BLaER1 treated with 17β-estradiol and CSF1 and Interleukin-3, amounts not matched to agents 10 nM and 100 nM (cell line): Measurements from ENCODE around the gene TAF15.

Experiments used
- H3K27ac ChIP-seq, 11 experiments: shearing (Covaris generic); formaldehyde crosslinking; 2 replicates each; pipeline ENCODE4 v1.8.1; 2022
- H3K27me3 ChIP-seq, 11 experiments: shearing (Covaris generic); formaldehyde crosslinking; 2 replicates each; pipeline ENCODE4 v1.8.1; 2022
- H3K36me3 ChIP-seq, 11 experiments: shearing (Covaris generic); formaldehyde crosslinking; 2 replicates each; pipeline ENCODE4 v1.8.1; 2022
- H3K4me1 ChIP-seq, 10 experiments: shearing (Covaris generic); formaldehyde crosslinking; 2 replicates each; pipeline ENCODE4 v1.8.1; 2022
- H3K4me2 ChIP-seq, 11 experiments: shearing (Covaris generic); formaldehyde crosslinking; 2 replicates each; pipeline ENCODE4 v1.8.1; 2022
- H3K4me3 ChIP-seq, 10 experiments: shearing (Covaris generic); formaldehyde crosslinking; 2 replicates each; pipeline ENCODE4 v1.8.1; 2022
- H3K9ac ChIP-seq, 11 experiments: shearing (Covaris generic); formaldehyde crosslinking; 2 replicates each; pipeline ENCODE4 v1.8.1; 2022
- H3K9me3 ChIP-seq, 11 experiments: shearing (Covaris generic); formaldehyde crosslinking; replicated peaks in 1 of 11; 2 replicates each; pipeline ENCODE4 v1.8.1; 2022
- H4K20me1 ChIP-seq, 11 experiments: shearing (Covaris generic); formaldehyde crosslinking; 2 replicates each; pipeline ENCODE4 v1.8.1; 2022
- Cebpa-rat ChIP-seq, 11 experiments: shearing (Covaris generic); IDR thresholded peaks; 2 replicates each; pipeline ENCODE4 v1.8.1; 2022

The TAF15 gene

DNA sequence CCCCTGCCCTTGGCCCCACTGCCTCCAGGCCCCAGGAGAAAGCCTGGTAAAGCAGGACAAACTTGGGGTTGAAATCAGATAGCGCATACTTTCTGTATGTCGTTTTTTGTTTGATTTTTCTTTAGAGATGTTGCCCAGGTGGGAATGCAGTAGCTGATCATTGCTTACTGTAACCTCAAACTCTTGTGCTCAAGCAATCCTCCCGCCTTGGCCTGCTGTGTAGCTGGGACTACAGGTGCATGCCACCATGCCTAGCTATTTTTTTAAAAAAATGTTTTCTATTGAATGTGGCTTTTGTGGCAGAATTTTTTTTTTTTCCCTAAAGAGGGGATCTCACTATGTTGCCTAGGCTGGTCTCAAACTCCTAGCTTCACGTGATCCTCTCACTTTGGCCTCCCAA lies 82.0 kb downstream of the TAF15 start:
- Histone ChIP-seq H3K4me2 (peak overlapping the region in 2 of 11 experiments; percentile 47 to 73; a peak in 3 of 22 replicates), H3K27ac (no peak overlapping the region), H3K36me3 (no peaks in the 10 kb centered on the region), H3K9ac (no peak overlapping the region), H3K4me1 (peaks cover 8 to 57% (median 31%) of the 10 kb centered on the region in 10 experiments; a peak in 19 of 20 replicates), H3K9me3 (peaks cover 0 to 6% (median 0%) of the 10 kb centered on the region in 11 experiments; a peak in 2 of 22 replicates), H3K4me3 (no peak overlapping the region), H4K20me1 (no peaks in the 10 kb centered on the region), H3K27me3 (no peaks in the 10 kb centered on the region)
- no peak for TF ChIP-seq Cebpa-rat (IDR thresholded peaks at IDR 0.05)

DNA sequence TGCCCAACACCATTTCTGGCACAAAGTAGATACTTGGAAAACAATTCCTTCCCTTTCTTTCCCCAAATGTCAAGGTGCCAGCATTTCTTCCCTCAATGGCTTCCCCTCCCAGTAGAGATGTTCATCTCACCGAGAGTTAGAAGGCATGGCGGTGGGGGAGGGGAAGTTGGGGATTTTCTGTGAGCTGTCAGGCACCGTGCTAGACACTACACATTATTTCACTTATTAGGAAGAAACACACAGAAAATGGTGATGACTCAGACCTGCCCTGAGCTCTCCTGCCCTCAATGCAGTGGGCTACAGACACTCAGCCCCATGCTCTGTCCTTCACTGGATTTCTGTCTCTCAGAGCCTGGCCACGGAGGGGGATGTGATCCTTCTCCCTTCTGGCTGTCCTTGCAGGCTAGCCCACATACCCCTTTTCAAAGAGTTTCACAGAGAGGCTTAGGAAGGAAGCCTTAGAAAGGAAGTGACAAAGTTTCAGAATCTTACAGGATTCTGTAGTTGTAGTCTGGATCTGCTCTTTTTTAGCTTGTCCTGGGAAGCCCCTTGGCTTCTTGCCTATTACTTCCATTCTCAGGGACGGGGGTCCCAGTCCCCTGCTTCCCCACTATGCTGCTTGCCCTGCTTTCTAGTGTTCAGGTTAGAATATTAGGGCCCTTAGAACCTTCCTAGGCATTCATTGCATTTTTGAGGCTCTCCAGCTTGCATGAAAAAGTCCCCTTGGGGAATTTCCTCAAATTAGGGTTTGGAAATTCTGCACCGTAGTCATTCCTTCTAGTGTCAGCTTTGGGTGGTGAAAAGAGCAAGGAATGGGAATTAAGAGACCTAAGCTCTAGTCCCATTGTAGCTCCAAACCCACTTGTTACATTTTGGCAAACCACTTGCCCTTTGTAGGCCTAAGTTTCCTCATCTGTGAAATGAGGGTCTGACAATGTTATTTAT lies 83.1 kb downstream of the TAF15 start:
- H3K9me3 ChIP-seq: peaks cover 0 to 6% (median 0%) of the 10 kb centered on the region in 11 experiments; a peak in 2 of 22 replicates
- peak overlapping the region in 10 of 11 experiments; percentile 16 to 73 (median 50); a peak in 18 of 22 replicates for H3K4me2 ChIP-seq

DNA sequence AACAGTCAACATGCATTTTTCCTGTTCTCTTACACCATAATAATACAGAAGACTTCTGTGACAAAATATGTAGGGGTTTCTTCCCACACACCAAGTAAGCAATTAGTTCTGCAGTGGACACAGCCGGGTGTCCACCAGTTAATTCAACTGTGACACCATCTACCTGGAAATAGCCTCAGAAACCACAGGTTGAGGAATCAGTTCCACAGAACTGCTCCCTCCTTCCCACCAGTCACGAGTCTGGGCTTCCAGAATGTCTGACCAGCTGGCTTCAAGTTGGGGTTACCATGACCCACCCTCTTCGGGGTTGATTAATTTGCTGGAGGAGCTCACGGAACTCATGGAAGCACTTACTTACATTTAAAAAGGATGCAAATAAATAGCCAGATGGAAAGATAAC lies 84.5 kb downstream of the TAF15 start:
- Histone ChIP-seq H3K27me3 (no peaks in the 10 kb centered on the region), H3K4me3 (no peak overlapping the region), H3K27ac (no peak overlapping the region), H3K36me3 (no peaks in the 10 kb centered on the region), H3K4me2 (peak overlapping the region in 3 of 11 experiments; percentile 0 to 73 (median 47); a peak in 1 of 22 replicates), H3K4me1 (peaks cover 12 to 82% (median 50%) of the 10 kb centered on the region in 10 experiments), H3K9ac (no peak overlapping the region), H3K9me3 (peaks cover 0 to 6% (median 0%) of the 10 kb centered on the region in 11 experiments; a peak in 2 of 22 replicates), H4K20me1 (no peaks in the 10 kb centered on the region)
- TF ChIP-seq Cebpa-rat (IDR thresholded peaks at IDR 0.05): no peak

More for the DNA sequence above, 83.1 kb downstream of the TAF15 start:
- Histone ChIP-seq H3K4me3 (no peak overlapping the region), H3K27ac (peak overlapping the region in 9 of 11 experiments; percentile 10 to 66 (median 53); a peak in 17 of 22 replicates), H3K4me1 (peaks cover 8 to 68% (median 37%) of the 10 kb centered on the region in 10 experiments; a peak in 19 of 20 replicates), H4K20me1 (no peaks in the 10 kb centered on the region), H3K27me3 (no peaks in the 10 kb centered on the region), H3K36me3 (no peaks in the 10 kb centered on the region), H3K9ac (peak overlapping the region in 6 of 11 experiments; percentile 12 to 48 (median 24); a peak in 6 of 22 replicates)
- TF ChIP-seq Cebpa-rat (IDR thresholded peaks at IDR 0.05): no peak

DNA sequence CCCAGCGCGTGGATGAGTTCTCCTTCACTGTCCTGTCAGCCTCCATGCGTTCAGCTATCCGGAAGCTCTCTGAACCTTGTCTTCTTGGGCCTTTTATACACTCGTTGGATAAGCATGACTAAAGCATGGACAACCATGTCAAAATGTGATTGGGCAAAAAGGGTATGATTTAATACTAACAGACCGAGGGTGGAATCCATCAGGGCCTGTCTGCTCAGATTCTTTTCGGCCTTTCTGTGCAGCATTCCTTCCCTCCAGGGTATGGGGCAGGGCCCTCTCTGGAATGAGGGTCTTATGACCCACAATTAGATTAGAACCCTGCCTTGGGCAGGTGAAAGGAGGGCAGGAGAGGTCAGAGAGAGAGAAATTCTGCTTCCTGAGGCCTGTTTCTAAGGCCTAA lies 84.9 kb downstream of the TAF15 start:
- no peak overlapping the region for H3K27ac ChIP-seq
- H3K9me3 ChIP-seq: peaks cover 0 to 6% (median 0%) of the 10 kb centered on the region in 11 experiments; a peak in 2 of 22 replicates
- H3K4me3 ChIP-seq: no peak overlapping the region
- H3K9ac ChIP-seq: no peak overlapping the region
- 0 out of 22 replicates have a peak overlapping the region, but pooled peaks of 3 of the 11 experiments have one; percentile 0 to 73 (median 47) for H3K4me2 ChIP-seq
- no peaks in the 10 kb centered on the region for H3K36me3 ChIP-seq
- TF ChIP-seq Cebpa-rat (IDR thresholded peaks at IDR 0.05): no peak
- no peaks in the 10 kb centered on the region for H4K20me1 ChIP-seq
- H3K27me3 ChIP-seq: no peaks in the 10 kb centered on the region
- peaks cover 17 to 87% (median 55%) of the 10 kb centered on the region in 10 experiments for H3K4me1 ChIP-seq

DNA sequence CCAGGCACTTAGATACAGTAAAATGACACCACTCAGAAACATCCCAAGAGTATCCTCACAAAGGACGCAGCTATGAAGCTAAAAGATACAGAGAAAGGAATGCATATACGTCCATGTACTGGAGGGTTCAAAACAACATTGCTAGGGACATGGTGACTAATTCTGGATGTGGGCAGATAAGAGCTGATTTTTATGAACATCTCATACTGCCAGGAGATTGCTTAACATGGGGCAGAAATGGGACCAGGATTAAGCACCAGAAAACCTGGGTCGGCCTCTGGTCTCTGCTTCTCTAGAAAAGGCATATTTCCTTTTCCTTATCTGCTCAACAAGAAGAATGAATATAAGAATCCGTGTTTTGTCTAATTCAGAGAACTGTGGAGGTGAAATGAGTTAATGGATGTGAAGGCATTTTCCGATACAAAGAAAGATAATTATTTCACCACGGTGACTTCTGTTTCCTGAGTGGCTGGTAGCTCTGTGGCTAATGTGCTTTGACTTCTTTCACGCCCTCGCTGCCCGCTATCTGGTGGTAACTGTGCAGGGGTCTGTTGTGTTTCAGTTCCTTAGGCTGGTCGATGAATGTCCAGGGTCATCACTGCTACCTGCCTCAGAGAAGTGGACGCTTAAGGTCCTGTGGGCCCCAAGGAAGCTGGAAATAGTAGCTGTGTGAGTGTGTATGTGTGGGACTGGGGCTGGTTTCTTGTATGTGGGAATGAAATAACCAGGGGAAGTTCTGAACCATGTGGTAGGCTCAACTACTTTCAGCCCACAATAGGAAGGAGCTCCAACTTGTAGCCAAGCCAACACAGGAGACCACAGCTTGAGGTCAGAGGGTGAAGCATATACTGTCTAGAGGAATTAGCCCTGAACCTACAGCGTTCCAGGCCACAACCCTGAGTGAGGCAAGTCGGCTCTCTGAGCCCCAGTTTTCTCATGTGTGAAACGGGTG lies 86.6 kb downstream of the TAF15 start:
- Histone ChIP-seq H3K4me3 (no peak overlapping the region), H3K4me2 (peak overlapping the region in 6 of 11 experiments; percentile 25 to 82 (median 58); a peak in 12 of 22 replicates), H3K4me1 (peaks cover 17 to 92% (median 54%) of the 10 kb centered on the region in 10 experiments), H3K9ac (peak overlapping the region in 1 of 11 experiments; percentile 47; a peak in 2 of 22 replicates), H3K36me3 (no peaks in the 10 kb centered on the region), H3K9me3 (peaks cover 0 to 6% (median 0%) of the 10 kb centered on the region in 11 experiments; a peak in 2 of 22 replicates), H4K20me1 (no peaks in the 10 kb centered on the region), H3K27ac (peak overlapping the region in 6 of 11 experiments; percentile 2 to 71 (median 48); a peak in 11 of 22 replicates), H3K27me3 (no peaks in the 10 kb centered on the region)
- no peak for TF ChIP-seq Cebpa-rat (IDR thresholded peaks at IDR 0.05)
